NCI-H1105 treated with DMSO at 0.1 percent for 48 hours (cell line): ENCODE measurements around the gene SCFD2.

ENCODE experiments used
- DNase-seq: peaks from one replicate; lab custom pipeline; 2025; lab: John Stamatoyannopoulos, UW

The SCFD2 gene

GRCh38 chr4:52954560-52955170 is 411.2 kb downstream of the SCFD2 start:
- DNase-seq: no peak

DNA sequence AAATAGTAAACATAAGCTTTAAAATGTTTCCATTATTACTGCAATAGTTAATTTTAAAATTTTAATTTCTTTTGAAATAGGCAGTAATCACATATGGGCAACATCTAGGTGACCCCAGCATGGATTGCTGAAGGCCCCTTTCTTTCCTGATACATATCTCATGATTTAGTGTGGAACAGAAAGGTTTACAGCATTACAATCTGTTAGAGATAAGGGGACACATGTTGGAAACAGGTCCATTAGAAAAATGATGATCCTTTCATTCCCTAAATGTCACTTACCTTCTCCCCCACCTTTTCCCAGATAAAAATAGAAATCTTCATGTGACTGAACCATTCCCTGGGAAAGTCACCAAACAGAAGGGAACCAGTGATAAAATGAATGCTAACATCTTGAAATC is 413.3 kb downstream of the SCFD2 start:
- DNase-seq: no peak

DNA sequence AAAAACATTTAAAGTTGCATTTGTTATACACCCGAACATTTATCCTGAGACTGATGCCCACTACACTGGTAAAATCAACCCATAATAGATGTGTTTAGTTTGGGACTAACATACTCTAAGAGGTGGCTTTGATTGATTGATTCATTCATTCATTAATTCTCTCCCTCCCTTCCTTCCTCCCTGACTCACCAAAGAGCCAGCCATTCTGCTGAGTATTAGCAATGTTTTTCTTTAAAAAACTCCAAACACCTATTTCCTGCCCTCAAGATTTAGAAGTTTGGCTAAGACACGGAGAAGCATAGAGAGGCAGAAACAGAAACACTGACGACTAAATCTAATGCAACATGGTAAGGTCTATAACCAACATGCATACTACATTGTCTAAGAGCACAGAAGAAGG is 414.8 kb downstream of the SCFD2 start:
- DNase-seq: no peak

DNA sequence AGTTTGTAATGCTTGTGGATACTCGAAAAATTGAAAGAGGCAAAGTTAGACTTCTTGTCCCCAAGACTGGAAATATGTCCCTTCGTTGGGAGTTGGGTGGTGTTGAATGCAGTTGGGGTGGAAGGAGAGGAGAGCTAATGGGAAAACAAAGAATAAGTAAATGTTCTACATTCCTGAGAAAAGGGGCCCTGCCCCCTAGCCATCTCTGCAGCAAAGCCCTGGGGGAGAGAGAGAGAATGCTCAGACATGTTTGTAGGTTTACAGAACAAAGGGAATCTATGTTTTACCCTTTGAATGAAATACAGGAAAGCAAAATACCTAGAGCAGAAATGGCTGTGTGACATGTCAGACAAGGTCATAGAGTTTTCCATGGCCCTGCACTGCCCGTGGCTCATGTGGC is 415.6 kb downstream of the SCFD2 start:
- no peak for DNase-seq

- DNase-seq: no peak
Observed at GRCh38 chr4:52949336-52949735, 416.5 kb downstream of the SCFD2 start.

DNA sequence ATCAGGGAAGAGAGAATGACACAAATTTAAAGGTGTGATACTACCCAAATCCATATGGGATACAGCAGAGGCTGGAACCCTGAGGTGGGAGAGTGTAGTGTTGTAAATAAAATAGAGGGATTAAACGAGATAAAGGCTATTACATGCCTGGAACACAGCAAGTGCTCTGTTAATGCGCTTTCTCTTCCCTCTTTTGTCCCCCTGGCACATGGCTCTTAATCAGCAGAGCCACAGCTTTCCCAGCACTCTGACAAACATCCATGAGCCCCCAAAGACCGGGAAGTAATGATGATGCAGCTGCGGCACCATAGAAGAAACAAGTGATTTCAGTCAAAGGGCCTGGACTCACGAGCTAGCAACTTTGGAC is 417.8 kb downstream of the SCFD2 start:
- no peak for DNase-seq

- DNase-seq: no peak
Observed at GRCh38 chr4:52947401-52948056, 418.3 kb downstream of the SCFD2 start.

DNA sequence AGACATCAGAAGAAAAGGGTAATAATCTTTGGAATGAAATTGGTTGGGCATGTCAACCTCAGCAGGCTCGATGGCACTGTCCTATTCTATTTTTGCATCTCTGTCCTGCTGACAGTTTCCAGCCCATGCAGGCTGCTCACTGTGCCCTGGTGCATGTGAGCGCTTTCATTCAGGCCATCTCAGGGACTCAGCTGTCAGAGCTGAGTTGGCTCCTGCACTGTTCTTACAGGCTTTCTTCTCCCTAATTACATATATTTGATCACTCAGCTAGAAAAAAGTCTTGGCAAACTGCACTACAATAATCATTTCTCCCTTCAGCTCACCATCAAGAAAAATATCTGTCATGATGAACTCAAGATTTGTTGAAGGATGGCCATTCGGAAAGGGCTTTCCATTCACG is 419.0 kb downstream of the SCFD2 start:
- DNase-seq: no peak

DNA sequence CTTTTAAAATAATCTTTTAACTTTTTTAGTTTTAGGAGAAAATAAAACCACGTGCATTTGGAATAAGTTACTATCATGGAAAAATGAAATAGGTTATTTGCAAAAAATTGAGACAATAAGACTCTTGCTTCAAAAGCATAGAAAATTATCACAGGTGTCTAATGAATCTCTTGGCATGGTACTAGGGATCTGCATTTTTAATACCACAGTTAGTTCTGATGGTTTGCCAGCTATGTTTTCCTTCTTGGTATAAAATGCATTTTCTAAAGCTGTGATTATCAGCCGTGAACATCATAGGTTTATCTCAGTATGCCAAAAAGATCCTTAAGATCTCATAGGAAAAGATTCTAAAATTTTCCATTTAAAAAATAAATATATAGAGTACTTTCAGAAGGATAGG is 419.9 kb downstream of the SCFD2 start:
- DNase-seq: no peak

DNA sequence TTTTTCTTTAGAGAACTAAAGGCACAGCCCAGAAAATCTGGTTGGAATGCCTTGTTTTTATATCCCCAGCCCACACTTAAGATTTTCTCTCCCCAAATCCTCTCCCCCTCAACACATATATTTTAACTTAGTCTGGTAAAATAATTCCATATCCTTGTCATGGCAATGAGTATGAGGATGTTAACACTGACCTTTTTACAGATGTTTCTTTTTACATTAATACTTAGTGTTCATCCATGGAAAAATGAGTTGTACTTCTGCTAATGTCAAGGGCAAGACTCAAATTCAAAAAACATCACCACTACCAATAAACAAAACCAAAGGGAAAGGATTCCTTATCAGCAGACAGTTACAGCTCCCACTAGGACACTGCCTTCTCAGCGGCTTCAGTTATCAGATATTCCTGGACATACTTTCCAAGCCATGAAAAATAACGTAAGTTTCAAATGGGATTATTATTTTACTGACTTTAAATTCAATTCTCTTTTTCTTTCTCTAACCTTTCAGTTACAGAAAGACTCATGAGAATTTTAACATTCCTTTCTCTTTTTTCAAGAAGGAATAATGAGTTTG is 420.4 kb downstream of the SCFD2 start:
- no peak for DNase-seq

DNA sequence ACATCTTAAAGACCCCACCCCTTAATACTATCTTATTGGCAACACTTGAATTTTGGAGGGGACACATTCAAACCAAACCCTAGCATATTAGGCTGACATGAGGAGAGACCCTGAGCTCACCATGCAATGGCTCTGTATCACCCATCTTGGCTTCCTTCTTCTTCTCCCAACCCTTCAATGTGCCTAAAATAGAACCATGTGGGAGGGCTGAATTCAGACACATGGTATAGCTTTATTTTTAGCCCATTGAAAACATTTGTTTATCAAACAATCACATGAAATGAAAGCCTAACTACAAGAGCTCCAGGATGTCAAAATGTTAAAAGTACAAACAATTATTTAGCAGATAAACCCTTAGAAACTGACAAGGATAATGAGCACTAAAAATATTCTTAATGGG is 422.2 kb downstream of the SCFD2 start:
- DNase-seq: no peak

- no peak for DNase-seq
Observed at GRCh38 chr4:52942936-52943335, 422.9 kb downstream of the SCFD2 start.

DNA sequence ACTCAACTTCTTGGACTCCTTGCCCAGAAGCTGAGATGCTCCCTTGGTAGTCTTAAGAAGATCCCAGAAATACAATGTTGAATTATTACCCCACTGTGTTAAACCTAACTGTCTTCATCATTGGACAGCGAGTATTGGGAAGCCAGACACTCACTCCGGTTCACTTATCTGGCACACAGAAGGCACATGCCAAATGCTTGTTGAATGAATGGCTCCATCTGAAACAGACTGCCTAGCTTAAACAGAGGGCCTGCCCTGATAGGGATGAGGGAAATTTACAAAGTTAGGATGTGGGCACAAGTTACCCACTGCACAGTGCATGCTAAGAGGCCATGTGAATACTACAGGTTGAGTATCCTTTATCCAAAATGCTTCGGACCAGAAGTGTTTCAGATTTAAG is 424.4 kb downstream of the SCFD2 start:
- DNase-seq: no peak

GRCh38 chr4:52939739-52940138 is 426.1 kb downstream of the SCFD2 start:
- no peak for DNase-seq

DNA sequence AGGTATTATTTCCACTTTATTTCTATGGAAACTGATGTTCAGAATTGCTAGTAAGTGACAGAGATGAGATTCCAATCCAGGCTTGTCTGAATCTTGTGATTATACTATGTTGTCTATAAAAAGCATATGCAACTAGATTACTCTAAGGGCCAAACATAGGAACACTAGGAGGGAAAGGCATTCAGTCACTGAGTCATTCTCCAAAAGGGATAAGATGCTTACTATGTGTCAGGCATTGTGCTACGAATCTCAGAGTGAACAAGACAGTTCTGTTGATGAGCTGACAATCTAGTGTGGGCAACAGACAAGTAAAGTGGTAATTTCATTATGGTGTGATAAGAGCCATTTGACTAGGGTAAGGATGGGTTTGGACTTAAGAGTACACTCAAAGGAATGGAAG is 426.5 kb downstream of the SCFD2 start:
- DNase-seq: no peak

GRCh38 chr4:52937829-52938228 is 428.0 kb downstream of the SCFD2 start:
- no peak for DNase-seq

DNA sequence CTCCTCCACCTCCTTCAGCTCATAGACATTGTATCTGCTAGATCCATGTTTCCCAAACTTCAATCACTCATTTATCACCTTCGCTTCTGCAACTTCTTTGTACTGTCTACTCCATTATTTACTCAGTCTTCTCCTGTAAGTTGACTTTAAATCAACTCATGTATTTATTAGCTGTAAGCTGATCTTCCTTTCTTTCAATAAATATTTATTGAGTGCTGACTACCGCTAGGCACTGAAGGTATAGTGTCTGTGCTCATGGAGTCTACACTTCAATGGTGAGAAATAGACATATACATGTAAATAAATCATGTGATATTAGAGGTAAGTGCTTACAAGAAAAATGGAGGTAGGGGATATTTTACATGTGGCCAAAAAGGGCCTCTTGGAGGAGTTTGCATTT is 429.1 kb downstream of the SCFD2 start:
- DNase-seq: no peak

GRCh38 chr4:52935317-52935716 is 430.5 kb downstream of the SCFD2 start:
- DNase-seq: no peak

DNA sequence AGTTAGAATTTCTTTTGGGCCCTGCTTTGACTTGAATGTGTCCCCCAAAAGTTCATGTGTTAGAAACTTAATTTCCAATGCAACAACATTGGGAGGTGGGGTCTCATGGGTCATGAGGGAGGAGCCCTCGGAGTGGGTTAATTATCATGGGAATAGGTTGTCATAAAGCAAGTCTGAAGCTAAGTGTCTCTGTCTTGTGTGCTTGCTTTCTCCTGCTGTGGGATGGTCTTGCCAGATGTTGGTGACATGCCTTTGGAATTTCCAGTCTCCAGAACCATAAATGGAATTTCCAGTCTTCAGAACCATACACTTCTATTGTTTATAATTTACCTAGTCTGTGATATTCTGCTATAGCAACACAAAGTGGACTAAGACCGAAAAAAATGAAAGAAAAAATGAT is 432.1 kb downstream of the SCFD2 start:
- DNase-seq: no peak

DNA sequence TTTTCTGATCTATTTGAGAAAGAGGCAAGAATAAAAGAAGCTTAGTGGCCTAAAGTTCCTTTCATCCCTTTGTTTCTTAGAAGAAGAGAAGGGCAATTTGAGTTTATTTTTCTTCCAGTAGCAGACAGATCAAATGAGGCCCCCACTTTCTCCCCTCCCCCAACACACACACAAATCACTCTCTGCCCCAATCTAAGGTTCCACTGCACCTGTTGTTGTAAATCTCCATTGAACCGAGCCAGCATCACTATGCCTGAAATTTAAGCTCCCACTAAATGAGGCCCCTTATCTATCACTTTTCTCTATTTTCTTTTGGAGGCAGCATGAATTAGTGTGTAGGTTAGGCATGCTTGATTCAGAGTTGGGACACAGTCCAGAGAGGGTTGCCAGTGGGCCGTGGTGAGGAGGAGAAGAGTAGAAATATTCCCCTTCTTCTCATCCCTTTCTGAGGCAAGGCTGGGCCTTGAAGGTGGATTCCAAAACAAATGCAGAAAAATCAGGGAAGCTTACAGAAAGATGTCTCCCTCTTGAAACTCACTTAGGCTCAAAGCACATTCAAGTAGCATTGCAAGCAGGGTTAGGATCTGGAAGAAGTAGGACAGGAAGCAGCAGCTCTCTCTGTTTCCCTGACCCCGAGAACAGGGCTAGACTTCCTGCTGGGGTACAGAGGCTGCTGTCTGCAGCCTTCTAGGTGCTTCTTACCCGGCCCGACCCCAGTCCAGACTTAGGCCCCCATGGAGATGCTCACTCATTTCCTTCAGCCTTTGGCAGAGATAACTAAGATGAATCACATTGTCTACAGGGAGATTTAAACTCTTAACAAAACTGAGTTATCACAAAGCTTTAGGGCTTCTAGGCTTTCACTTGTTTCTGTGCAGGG is 433.0 kb downstream of the SCFD2 start:
- no peak for DNase-seq

DNA sequence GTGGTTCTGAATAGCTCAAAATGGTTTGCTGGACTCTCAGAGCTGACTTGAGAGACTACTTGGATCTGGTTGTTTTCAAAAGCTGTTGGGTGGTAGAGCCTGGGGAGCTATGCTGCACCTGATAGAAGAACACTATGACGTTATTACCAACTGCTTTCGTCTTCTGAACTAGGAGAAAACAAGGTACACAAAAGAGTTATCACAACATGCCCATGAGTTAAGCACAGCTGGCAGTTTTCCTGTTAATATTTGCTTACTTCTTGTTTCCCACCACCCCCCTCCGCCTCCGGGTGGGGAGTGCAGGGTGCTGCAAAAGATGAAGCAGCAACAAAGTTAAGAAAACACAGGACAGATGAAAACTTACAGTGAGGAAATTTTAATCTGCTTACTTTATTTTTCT is 434.6 kb downstream of the SCFD2 start:
- DNase-seq: no peak

GRCh38 chr4:52926196-52926974 is 439.5 kb downstream of the SCFD2 start:
- no peak for DNase-seq
